Measurements from ENCODE around the gene MRPL44.

MRPL44 gene

DNA sequence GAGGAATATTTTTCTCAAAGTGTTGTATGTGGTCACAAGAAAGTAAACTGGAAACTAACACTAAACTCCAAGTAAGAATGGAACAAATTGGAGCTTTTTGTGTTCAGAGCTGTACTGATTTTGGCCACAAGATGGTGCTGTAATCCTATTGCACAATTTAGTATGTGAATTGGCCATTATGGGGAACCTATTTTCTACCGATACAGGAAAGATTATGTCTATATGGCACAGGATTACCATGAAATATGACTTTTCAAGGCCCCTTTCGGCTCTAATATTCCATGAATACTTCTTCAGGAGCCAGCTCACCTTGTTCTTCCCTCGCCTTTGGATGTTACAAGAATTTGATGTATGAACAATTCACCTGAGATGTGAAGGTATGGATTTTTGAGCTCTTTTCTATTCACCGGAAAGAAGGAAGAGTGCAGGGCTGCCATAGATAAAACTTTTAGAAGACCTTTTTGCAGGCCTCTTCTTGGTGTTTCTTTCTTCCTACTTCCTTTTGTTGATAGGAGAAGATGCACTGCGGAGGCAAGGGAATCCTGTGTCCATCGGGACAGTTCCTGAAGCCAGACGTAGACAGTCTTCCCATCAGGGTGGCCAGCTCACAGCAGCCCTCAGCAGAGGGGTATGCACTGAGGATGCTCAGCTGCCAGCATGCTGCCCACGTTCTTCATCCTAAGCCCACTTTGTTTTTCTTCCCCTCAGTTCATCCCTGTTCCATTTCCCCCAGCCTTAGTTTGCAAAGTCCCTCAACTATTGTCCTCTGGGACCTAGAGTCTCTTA, 13.3 kb downstream of the MRPL44 start:
- WGBS, 2 experiments: 74 to 78% methylated on average over 7 to 8 of the region's 8 CpGs
- Histone ChIP-seq H3K27me3 (ENCODE audit: control insufficient read depth, insufficient read depth, low read length, poor library complexity, severe bottlenecking) (no peaks in the 10 kb centered on the region), H3K9me3 (ENCODE audit: control insufficient read depth, low read length) (no peaks in the 10 kb centered on the region), H3K27ac (ENCODE audit: insufficient read depth, low read depth, low read length, poor library complexity, severe bottlenecking) (no peak overlapping the region), H3K36me3 (ENCODE audit: control insufficient read depth, insufficient read depth, low read length) (peaks cover 16% of the 10 kb centered on the region), H3K4me1 (ENCODE audit: control insufficient read depth, insufficient read depth, low read length) (no peaks in the 10 kb centered on the region), H3K4me3 (ENCODE audit: insufficient read depth, low read depth, low read length) (no peak overlapping the region)

DNA sequence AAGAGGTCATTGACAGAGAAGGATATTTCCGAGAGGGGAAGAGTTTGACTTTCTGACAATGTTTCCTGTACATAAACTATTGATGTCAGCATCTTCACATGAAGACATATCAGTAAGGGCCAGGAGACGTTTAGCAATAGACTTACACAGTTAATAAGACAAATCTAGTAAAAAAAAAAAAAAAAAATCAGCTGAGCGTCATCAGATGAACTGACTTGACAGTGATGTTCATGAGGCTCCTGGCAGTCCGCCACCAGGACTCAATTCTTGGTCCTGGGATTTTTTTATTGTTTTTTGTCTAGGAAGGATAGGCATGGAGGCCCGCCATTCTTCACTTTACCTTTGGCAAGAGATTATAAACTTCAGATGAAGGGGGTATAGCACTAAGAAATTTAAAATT, 14.5 kb downstream of the MRPL44 start:
- H3K9me3 ChIP-seq (ENCODE audit: control insufficient read depth, low read length): no peaks in the 10 kb centered on the region
- H3K27ac ChIP-seq (ENCODE audit: insufficient read depth, low read depth, low read length, poor library complexity, severe bottlenecking): no peak overlapping the region
- H3K4me3 ChIP-seq (ENCODE audit: insufficient read depth, low read depth, low read length): no peak overlapping the region
- no peaks in the 10 kb centered on the region for H3K4me1 ChIP-seq (ENCODE audit: control insufficient read depth, insufficient read depth, low read length)
- 90 to 97% methylated on average over 4 of the region's 5 CpGs for WGBS, 2 experiments
- peaks cover 7% of the 10 kb centered on the region for H3K36me3 ChIP-seq (ENCODE audit: control insufficient read depth, insufficient read depth, low read length)
- no peaks in the 10 kb centered on the region for H3K27me3 ChIP-seq (ENCODE audit: control insufficient read depth, insufficient read depth, low read length, poor library complexity, severe bottlenecking)

DNA sequence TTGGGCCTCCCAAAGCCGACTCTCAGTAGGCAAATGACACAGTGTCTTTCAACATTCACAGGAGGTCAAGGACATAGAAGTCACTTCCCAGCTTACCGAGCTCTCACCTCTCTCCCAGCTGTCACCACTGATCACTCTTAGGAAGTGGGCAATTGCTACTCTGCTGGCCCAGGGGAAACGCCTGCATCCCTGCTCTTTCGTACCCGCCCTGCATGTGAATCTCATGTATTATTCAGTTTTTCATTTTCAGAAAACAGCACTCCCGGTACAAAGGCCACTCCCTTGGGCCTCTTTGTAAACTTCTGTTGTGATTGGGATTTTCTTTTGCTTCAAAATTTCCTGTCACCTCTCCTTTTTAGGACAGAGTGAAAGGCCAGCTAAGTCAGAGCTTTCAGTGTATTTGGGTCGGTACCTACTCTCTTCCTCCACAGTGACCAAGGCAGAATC, 15.4 kb downstream of the MRPL44 start:
- Histone ChIP-seq H3K9me3 (ENCODE audit: control insufficient read depth, low read length) (no peaks in the 10 kb centered on the region), H3K27me3 (ENCODE audit: control insufficient read depth, insufficient read depth, low read length, poor library complexity, severe bottlenecking) (no peaks in the 10 kb centered on the region), H3K4me3 (ENCODE audit: insufficient read depth, low read depth, low read length) (no peak overlapping the region), H3K36me3 (ENCODE audit: control insufficient read depth, insufficient read depth, low read length) (no peaks in the 10 kb centered on the region), H3K4me1 (ENCODE audit: control insufficient read depth, insufficient read depth, low read length) (no peaks in the 10 kb centered on the region), H3K27ac (ENCODE audit: insufficient read depth, low read depth, low read length, poor library complexity, severe bottlenecking) (no peak overlapping the region)
- WGBS, 2 experiments: 88 to 93% methylated on average over 7 of the region's 7 CpGs

DNA sequence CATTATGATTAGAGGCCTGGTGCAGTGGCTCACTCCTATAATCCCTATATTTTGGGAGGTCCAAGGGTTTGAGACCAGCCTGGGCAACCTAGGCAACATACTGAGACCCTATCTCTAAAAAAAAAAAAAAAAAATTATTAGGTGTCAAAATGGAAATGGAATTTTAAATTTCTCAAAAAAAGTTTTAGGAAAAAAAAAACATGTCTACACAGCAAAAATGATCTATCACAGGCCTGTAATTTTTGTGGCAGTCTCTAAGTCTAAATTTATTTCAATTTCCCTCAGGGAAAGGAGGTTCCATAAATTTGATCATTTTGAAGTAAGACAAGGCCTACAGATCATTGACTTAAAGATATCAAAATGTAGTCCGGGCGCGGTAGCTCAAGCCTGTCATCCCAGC, 16.3 kb downstream of the MRPL44 start:
- Histone ChIP-seq H3K27me3 (ENCODE audit: control insufficient read depth, insufficient read depth, low read length, poor library complexity, severe bottlenecking) (no peaks in the 10 kb centered on the region), H3K4me3 (ENCODE audit: insufficient read depth, low read depth, low read length) (no peak overlapping the region), H3K9me3 (ENCODE audit: control insufficient read depth, low read length) (no peaks in the 10 kb centered on the region), H3K27ac (ENCODE audit: insufficient read depth, low read depth, low read length, poor library complexity, severe bottlenecking) (no peak overlapping the region), H3K36me3 (ENCODE audit: control insufficient read depth, insufficient read depth, low read length) (no peaks in the 10 kb centered on the region), H3K4me1 (ENCODE audit: control insufficient read depth, insufficient read depth, low read length) (no peaks in the 10 kb centered on the region)
- 92 to 94% methylated on average over 3 of the region's 3 CpGs for WGBS, 2 experiments

DNA sequence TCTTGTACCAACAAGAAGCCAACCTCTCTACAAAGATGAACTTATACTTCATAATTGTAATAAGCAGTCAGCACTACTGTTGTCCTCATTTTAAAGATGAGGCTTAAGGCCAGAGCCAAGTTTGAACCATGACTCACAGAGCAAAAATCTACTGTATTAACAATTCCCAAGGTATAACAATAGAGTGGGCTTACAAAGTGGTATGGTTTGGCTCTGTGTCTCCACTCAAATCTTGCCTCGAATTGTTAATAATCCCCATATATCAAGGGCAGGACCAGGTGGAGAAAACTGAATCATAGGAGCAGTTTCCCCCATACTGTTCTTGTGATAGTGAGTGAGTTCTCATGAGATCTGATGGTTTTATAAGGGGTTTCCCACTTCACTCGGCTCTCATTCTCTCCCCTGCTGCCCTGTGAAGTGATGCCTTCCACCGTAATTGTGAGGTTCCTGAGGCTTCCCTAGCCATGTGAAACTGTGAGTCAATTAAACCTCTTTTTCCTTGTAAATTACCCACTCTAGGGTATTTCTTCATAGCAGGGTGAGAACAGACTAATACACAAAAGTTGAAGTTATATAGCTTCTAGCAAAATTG, 19.5 kb downstream of the MRPL44 start:
- 76 to 83% methylated on average over 2 to 3 of the region's 3 CpGs for WGBS, 2 experiments
- H3K27ac ChIP-seq (ENCODE audit: insufficient read depth, low read depth, low read length, poor library complexity, severe bottlenecking): no peak overlapping the region
- H3K4me1 ChIP-seq (ENCODE audit: control insufficient read depth, insufficient read depth, low read length): no peaks in the 10 kb centered on the region
- no peak overlapping the region for H3K4me3 ChIP-seq (ENCODE audit: insufficient read depth, low read depth, low read length)
- peaks cover 2% of the 10 kb centered on the region for H3K9me3 ChIP-seq (ENCODE audit: control insufficient read depth, low read length)
- no peaks in the 10 kb centered on the region for H3K36me3 ChIP-seq (ENCODE audit: control insufficient read depth, insufficient read depth, low read length)
- no peaks in the 10 kb centered on the region for H3K27me3 ChIP-seq (ENCODE audit: control insufficient read depth, insufficient read depth, low read length, poor library complexity, severe bottlenecking)

DNA sequence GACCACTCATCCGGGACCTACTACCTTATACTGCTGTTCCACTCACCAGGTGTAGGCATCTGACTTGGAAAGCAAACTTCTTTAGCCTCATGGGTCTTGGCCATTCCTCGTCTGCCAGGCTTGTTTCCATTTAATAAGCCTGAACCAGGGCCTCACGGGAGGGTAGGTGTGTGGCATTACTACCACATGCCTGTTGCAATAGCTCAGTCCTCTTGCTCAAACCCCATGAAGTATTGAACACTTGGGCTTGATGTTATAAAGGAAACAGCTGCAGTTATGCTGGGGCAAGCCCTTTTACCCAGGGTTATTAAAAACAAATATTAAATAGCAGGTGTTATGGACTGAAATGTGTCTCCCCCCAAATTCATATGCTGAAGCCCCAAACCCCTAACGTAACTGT, 21.2 kb downstream of the MRPL44 start:
- no peak overlapping the region for H3K27ac ChIP-seq (ENCODE audit: insufficient read depth, low read depth, low read length, poor library complexity, severe bottlenecking)
- H3K4me1 ChIP-seq (ENCODE audit: control insufficient read depth, insufficient read depth, low read length): no peaks in the 10 kb centered on the region
- no peaks in the 10 kb centered on the region for H3K27me3 ChIP-seq (ENCODE audit: control insufficient read depth, insufficient read depth, low read length, poor library complexity, severe bottlenecking)
- H3K36me3 ChIP-seq (ENCODE audit: control insufficient read depth, insufficient read depth, low read length): no peaks in the 10 kb centered on the region
- peaks cover 2% of the 10 kb centered on the region for H3K9me3 ChIP-seq (ENCODE audit: control insufficient read depth, low read length)
- WGBS, 2 experiments: 84 to 93% methylated on average over 4 of the region's 4 CpGs
- H3K4me3 ChIP-seq (ENCODE audit: insufficient read depth, low read depth, low read length): no peak overlapping the region

DNA sequence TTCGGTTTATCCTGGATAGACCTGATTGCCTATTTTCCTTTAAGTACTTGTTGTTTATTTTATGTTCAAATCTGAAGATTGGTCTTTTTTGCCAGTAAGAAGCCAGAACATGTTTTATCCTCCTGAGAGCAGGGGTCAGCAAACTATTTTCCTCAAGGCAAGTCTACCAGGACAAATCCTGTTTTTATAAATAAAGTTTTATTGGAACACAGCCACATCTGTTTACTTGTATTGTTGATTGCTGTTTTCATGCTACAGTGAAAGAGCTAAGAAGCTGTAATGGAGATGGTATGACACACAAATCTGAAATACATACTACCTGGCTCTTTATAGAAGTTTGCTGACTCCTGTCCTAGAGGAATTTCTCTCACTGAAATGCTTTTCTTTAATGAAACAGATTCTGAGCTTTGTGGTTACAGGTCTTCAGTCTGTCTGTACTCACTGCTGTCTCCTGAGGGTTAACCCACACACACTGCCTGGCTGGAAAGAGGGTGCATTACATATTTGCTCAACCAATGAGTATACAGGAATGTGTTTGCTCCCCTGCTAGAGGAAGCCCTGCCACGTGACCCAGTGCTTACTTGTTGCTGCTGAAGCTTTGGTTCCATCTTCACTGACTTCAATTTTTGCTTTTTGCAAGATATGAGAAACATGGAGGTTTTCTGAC, 22.6 kb downstream of the MRPL44 start:
- H3K9me3 ChIP-seq (ENCODE audit: control insufficient read depth, low read length): peaks cover 2% of the 10 kb centered on the region
- peaks cover 3% of the 10 kb centered on the region for H3K36me3 ChIP-seq (ENCODE audit: control insufficient read depth, insufficient read depth, low read length)
- no peak overlapping the region for H3K27ac ChIP-seq (ENCODE audit: insufficient read depth, low read depth, low read length, poor library complexity, severe bottlenecking)
- H3K4me1 ChIP-seq (ENCODE audit: control insufficient read depth, insufficient read depth, low read length): no peaks in the 10 kb centered on the region
- 94 to 98% methylated on average over 2 of the region's 2 CpGs for WGBS, 2 experiments
- H3K27me3 ChIP-seq (ENCODE audit: control insufficient read depth, insufficient read depth, low read length, poor library complexity, severe bottlenecking): no peaks in the 10 kb centered on the region
- H3K4me3 ChIP-seq (ENCODE audit: insufficient read depth, low read depth, low read length): no peak overlapping the region

DNA sequence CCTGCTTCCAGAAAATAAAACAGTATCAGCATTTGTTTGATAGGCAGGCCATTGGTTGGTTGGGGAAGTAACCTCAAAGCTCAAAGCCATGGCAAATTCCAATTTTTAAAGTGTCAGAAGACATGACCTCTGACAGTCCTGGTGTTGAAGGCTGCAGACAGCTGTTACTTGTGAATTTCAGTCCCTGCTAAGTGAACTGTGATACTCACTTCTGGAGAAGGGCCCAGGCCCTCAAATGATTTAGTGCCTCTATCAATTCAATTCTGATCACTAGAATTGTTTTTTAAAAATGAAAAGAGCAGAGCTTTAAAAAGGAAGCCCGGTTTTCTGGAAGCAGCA, 23.1 kb downstream of the MRPL44 start:
- Histone ChIP-seq H3K27ac (ENCODE audit: insufficient read depth, low read depth, low read length, poor library complexity, severe bottlenecking) (no peak overlapping the region), H3K4me3 (ENCODE audit: insufficient read depth, low read depth, low read length) (no peak overlapping the region), H3K27me3 (ENCODE audit: control insufficient read depth, insufficient read depth, low read length, poor library complexity, severe bottlenecking) (no peaks in the 10 kb centered on the region), H3K4me1 (ENCODE audit: control insufficient read depth, insufficient read depth, low read length) (no peaks in the 10 kb centered on the region), H3K36me3 (ENCODE audit: control insufficient read depth, insufficient read depth, low read length) (peaks cover 3% of the 10 kb centered on the region), H3K9me3 (ENCODE audit: control insufficient read depth, low read length) (peaks cover 2% of the 10 kb centered on the region)
- 94 to 98% methylated on average over 1 of the region's 1 CpG for WGBS, 2 experiments

DNA sequence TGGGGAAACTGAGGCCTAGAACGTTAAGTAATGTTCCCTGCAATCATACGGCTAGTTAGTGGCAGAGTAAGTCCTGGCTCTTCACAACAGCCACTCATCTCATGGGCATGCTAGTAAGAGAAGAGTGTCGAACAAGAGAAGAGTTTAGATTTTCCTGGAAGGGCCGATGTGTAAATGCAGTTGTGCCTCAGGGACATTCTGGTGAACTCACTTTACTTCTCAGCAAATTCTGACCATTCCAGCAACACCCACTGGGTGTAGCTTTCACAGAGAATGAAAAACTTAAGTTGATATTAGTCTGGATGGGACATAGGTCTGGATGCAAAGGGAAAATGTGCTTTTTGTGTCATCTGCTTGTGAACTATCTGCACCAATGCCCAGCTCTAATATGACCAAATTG, 23.5 kb downstream of the MRPL44 start:
- WGBS, 2 experiments: 89 to 97% methylated on average over 4 of the region's 4 CpGs
- Histone ChIP-seq H3K4me1 (ENCODE audit: control insufficient read depth, insufficient read depth, low read length) (no peaks in the 10 kb centered on the region), H3K9me3 (ENCODE audit: control insufficient read depth, low read length) (peaks cover 2% of the 10 kb centered on the region), H3K4me3 (ENCODE audit: insufficient read depth, low read depth, low read length) (no peak overlapping the region), H3K36me3 (ENCODE audit: control insufficient read depth, insufficient read depth, low read length) (peaks cover 3% of the 10 kb centered on the region), H3K27ac (ENCODE audit: insufficient read depth, low read depth, low read length, poor library complexity, severe bottlenecking) (no peak overlapping the region), H3K27me3 (ENCODE audit: control insufficient read depth, insufficient read depth, low read length, poor library complexity, severe bottlenecking) (no peaks in the 10 kb centered on the region)

DNA sequence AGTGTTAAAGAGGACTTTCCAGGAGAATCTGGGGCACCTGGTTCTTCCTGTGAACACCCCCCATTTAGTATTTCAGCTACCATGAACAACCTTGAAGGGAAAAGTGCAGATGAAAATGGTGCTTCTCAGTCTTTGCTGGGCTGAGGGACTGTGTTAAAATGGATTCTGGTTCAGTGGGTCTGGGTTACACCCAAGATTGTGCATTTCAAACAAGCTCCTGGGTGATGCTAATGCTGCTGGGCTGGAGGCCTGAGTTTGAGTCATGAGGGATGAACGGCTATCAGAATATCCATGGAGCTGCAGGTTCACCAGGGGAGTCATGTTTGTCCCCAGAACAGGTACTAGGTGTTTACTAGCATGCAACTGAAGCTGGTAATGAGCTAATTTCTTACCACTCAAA, 24.0 kb downstream of the MRPL44 start:
- no peak overlapping the region for H3K27ac ChIP-seq (ENCODE audit: insufficient read depth, low read depth, low read length, poor library complexity, severe bottlenecking)
- no peak overlapping the region for H3K4me3 ChIP-seq (ENCODE audit: insufficient read depth, low read depth, low read length)
- H3K4me1 ChIP-seq (ENCODE audit: control insufficient read depth, insufficient read depth, low read length): no peaks in the 10 kb centered on the region
- peaks cover 3% of the 10 kb centered on the region for H3K36me3 ChIP-seq (ENCODE audit: control insufficient read depth, insufficient read depth, low read length)
- no peaks in the 10 kb centered on the region for H3K27me3 ChIP-seq (ENCODE audit: control insufficient read depth, insufficient read depth, low read length, poor library complexity, severe bottlenecking)
- H3K9me3 ChIP-seq (ENCODE audit: control insufficient read depth, low read length): peaks cover 2% of the 10 kb centered on the region
- WGBS, 2 experiments: 90 to 96% methylated on average over 1 of the region's 1 CpG

All from ectodermal cell (in vitro differentiated cells).